GM21367 (cell line): ENCODE results near the gene MCUR1.
"Not testable (repeated sequence)": the region's sequence is repeated elsewhere in the genome, so short reads cannot be mapped to it uniquely, and the experiment has no call there.

Experiments
- ATAC-seq: cut with Tn5 transposase; IDR thresholded peaks from one replicate; pipeline ENCODE4 v1.9.1; 2021; ENCODE audit not compliant: unreplicated experiment

MCUR1 gene

GRCh38 chr6:13780162-13780561 is 34.2 kb downstream of the MCUR1 start:
- not testable (repeated sequence) for ATAC-seq

GRCh38 chr6:13778028-13778427 is 36.3 kb downstream of the MCUR1 start:
- ATAC-seq, result no peak

- no peak for ATAC-seq
These were observed 37.8 kb downstream of the MCUR1 start for GRCh38 chr6:13776602-13777001.

GRCh38 chr6:13775466-13775865 is 38.9 kb downstream of the MCUR1 start:
- not testable (repeated sequence) for ATAC-seq

- ATAC-seq, result not testable (repeated sequence)
These were observed 41.9 kb downstream of the MCUR1 start for GRCh38 chr6:13772358-13773030.

GRCh38 chr6:13769655-13770053 is 44.7 kb downstream of the MCUR1 start:
- ATAC-seq, result no peak

GRCh38 chr6:13769034-13769654 is 45.2 kb downstream of the MCUR1 start:
- ATAC-seq, result no peak

- ATAC-seq, result no peak
These were observed 47.1 kb downstream of the MCUR1 start for GRCh38 chr6:13767121-13767808.

GRCh38 chr6:13766201-13766634 is 48.1 kb downstream of the MCUR1 start:
- ATAC-seq, result no peak

GRCh38 chr6:13765570-13765969 is 48.8 kb downstream of the MCUR1 start:
- ATAC-seq, result no peak

GRCh38 chr6:13764996-13765395 is 49.4 kb downstream of the MCUR1 start:
- ATAC-seq, result no peak

GRCh38 chr6:13763740-13764381 is 50.5 kb downstream of the MCUR1 start:
- peak; percentile 56 for ATAC-seq

GRCh38 chr6:13762611-13763441 is 51.5 kb downstream of the MCUR1 start:
- ATAC-seq, result no peak

GRCh38 chr6:13761361-13762036 is 52.9 kb downstream of the MCUR1 start:
- ATAC-seq, result no peak

GRCh38 chr6:13760307-13761304 is 53.8 kb downstream of the MCUR1 start:
- no peak for ATAC-seq

- no peak for ATAC-seq
These were observed 55.3 kb downstream of the MCUR1 start for GRCh38 chr6:13759025-13759424.

- no peak for ATAC-seq
These were observed 59.7 kb downstream of the MCUR1 start for GRCh38 chr6:13754644-13755043.

GRCh38 chr6:13743736-13744127 is 70.6 kb downstream of the MCUR1 start:
- no peak for ATAC-seq
